WTC11 (cell line): ENCODE measurements around the gene GJD4. TPM values are rescaled to one million over a fixed set of nuclear protein-coding genes. Genes with fewer than 3 reads are reported as not detected.

Experiments
- ATAC-seq: fragments of 200-7000 bp; cut with Tn5 transposase; 2 replicates; pipeline ENCODE4 v1.10.0; 2021; ENCODE audit warnings: mild to moderate bottlenecking, moderate library complexity
- CTCF ChIA-PET: fragments of 300-600 bp; sonication (Branson Sonifier 250); formaldehyde crosslinking; loops from one replicate; lab custom pipeline; 2021; ENCODE audit warnings: antibody characterized with exemption; lab: Charles Lee
- POLR2A ChIA-PET: fragments of 350-600 bp; sonication (Branson Sonifier 250); formaldehyde crosslinking; loops from one replicate; lab custom pipeline; 2021; ENCODE audit warnings: antibody characterized with exemption; lab: Charles Lee
- DNase-seq: peaks from one replicate; pipeline ENCODE4 v3.0.0; 2021; ENCODE audit warnings: low spot score
- H3K27ac Mint-ChIP-seq: 2 replicates; pipeline ENCODE4 v1.8.0; 2021; ENCODE audit warnings: mixed read lengths
- H3K27me3 Mint-ChIP-seq: 2 replicates; pipeline ENCODE4 v1.8.0; 2021; ENCODE audit warnings: low read depth, mild to moderate bottlenecking, moderate library complexity, mixed read lengths
- H3K36me3 Mint-ChIP-seq: 2 replicates; pipeline ENCODE4 v1.8.0; 2021; ENCODE audit warnings: mixed read lengths
- H3K4me1 Mint-ChIP-seq: 2 replicates; pipeline ENCODE4 v1.8.0; 2022; ENCODE audit warnings: mixed read lengths
- H3K4me3 Mint-ChIP-seq: 2 replicates; pipeline ENCODE4 v1.8.0; 2021; ENCODE audit warnings: mild to moderate bottlenecking, moderate library complexity, mixed read lengths
- H3K9me3 Mint-ChIP-seq: 2 replicates; pipeline ENCODE4 v1.8.0; 2021; ENCODE audit warnings: mixed read lengths
- AFF4 ChIP-seq: sonication (generic); formaldehyde crosslinking; IDR thresholded peaks from 2 replicates; pipeline ENCODE4 v1.8.1; 2023; ENCODE audit warnings: mild to moderate bottlenecking, missing genetic modification reagents, borderline replicate concordance
- CBFB ChIP-seq: sonication (generic); formaldehyde crosslinking; IDR thresholded peaks from 2 replicates; pipeline ENCODE4 v1.8.1; 2022; ENCODE audit warnings: mild to moderate bottlenecking, low read depth, missing genetic modification reagents
- CREB1 ChIP-seq: sonication (generic); formaldehyde crosslinking; IDR thresholded peaks from 2 replicates; pipeline ENCODE4 v1.8.0; 2023; ENCODE audit warnings: mild to moderate bottlenecking, missing genetic modification reagents
- EMX1 ChIP-seq: fragments of 250-450 bp; sonication (Bioruptor Pico); IDR thresholded peaks from 2 replicates; pipeline ENCODE4 v1.8.0; 2021; ENCODE audit warnings: mild to moderate bottlenecking
- ETV6 ChIP-seq: sonication (generic); formaldehyde crosslinking; IDR thresholded peaks from 2 replicates; pipeline ENCODE4 v1.8.1; 2022; ENCODE audit warnings: mild to moderate bottlenecking, missing genetic modification reagents
- FOXP1 ChIP-seq: sonication (generic); formaldehyde crosslinking; IDR thresholded peaks from 2 replicates; pipeline ENCODE4 v1.8.0; 2022; ENCODE audit warnings: missing genetic modification reagents, mild to moderate bottlenecking, moderate library complexity, borderline replicate concordance
- GABPB1 ChIP-seq: sonication (generic); formaldehyde crosslinking; IDR thresholded peaks from 2 replicates; pipeline ENCODE4 v1.8.1; 2023; ENCODE audit warnings: mild to moderate bottlenecking, missing genetic modification reagents
- GRHL2 ChIP-seq: fragments of 250-450 bp; sonication (Bioruptor Pico); IDR thresholded peaks from 2 replicates; pipeline ENCODE4 v1.8.0; 2022; ENCODE audit warnings: mild to moderate bottlenecking, moderate library complexity; ENCODE audit not compliant: insufficient replicate concordance, severe bottlenecking
- IRF2 ChIP-seq: sonication (generic); formaldehyde crosslinking; IDR thresholded peaks from 2 replicates; pipeline ENCODE4 v1.8.0; 2022; ENCODE audit warnings: low read depth, missing genetic modification reagents, borderline replicate concordance
- JAZF1 ChIP-seq: fragments of 250-450 bp; sonication (Bioruptor Pico); IDR thresholded peaks from 2 replicates; pipeline ENCODE4 v1.9.0; 2021; ENCODE audit warnings: moderate library complexity, mild to moderate bottlenecking, inconsistent platforms
- MXD4 ChIP-seq: fragments of 250-450 bp; sonication (Bioruptor Pico); IDR thresholded peaks from 2 replicates; pipeline ENCODE4 v1.8.0; 2021; ENCODE audit warnings: mild to moderate bottlenecking, moderate library complexity, borderline replicate concordance
- MYBL2 ChIP-seq: sonication (generic); formaldehyde crosslinking; IDR thresholded peaks from 2 replicates; pipeline ENCODE4 v1.8.1; 2023; ENCODE audit warnings: mild to moderate bottlenecking, moderate library complexity, missing genetic modification reagents
- NFATC4 ChIP-seq: fragments of 250-450 bp; sonication (Bioruptor Pico); IDR thresholded peaks from 2 replicates; pipeline ENCODE4 v1.9.0; 2021; ENCODE audit warnings: mild to moderate bottlenecking
- NR3C1 ChIP-seq: sonication (generic); formaldehyde crosslinking; conservative IDR thresholded peaks from 2 replicates; pipeline ENCODE4 v1.8.1; 2023; ENCODE audit warnings: low read depth, mild to moderate bottlenecking, missing genetic modification reagents
- OVOL2 ChIP-seq: fragments of 250-450 bp; sonication (Bioruptor Pico); IDR thresholded peaks from 2 replicates; pipeline ENCODE4 v1.9.0; 2021; ENCODE audit warnings: mild to moderate bottlenecking, borderline replicate concordance
- RELA ChIP-seq: sonication (generic); formaldehyde crosslinking; IDR thresholded peaks from 2 replicates; pipeline ENCODE4 v1.8.1; 2022; ENCODE audit warnings: missing genetic modification reagents, mild to moderate bottlenecking, borderline replicate concordance
- RORB ChIP-seq: fragments of 250-450 bp; sonication (Bioruptor Pico); IDR thresholded peaks from 2 replicates; pipeline ENCODE4 v1.9.0; 2021; ENCODE audit warnings: mild to moderate bottlenecking
- SMAD4 ChIP-seq: sonication (generic); formaldehyde crosslinking; IDR thresholded peaks from 2 replicates; pipeline ENCODE4 v1.8.0; 2022; ENCODE audit warnings: mild to moderate bottlenecking, missing genetic modification reagents
- TEAD1 ChIP-seq: sonication (generic); formaldehyde crosslinking; IDR thresholded peaks from 2 replicates; pipeline ENCODE4 v1.8.0; 2022; ENCODE audit warnings: mild to moderate bottlenecking, missing genetic modification reagents
- TEAD4 ChIP-seq: sonication (generic); formaldehyde crosslinking; IDR thresholded peaks from 2 replicates; pipeline ENCODE4 v1.8.0; 2022; ENCODE audit warnings: mild to moderate bottlenecking, missing genetic modification reagents
- ZBTB21 ChIP-seq: sonication (generic); formaldehyde crosslinking; IDR thresholded peaks from 2 replicates; pipeline ENCODE4 v1.8.1; 2023; ENCODE audit warnings: mild to moderate bottlenecking, missing genetic modification reagents, borderline replicate concordance
- total RNA-seq: library from RNA; stranded (reverse); gene quantifications from 3 replicates; pipeline ENCODE4 v1.2.3, GENCODE V29; 2021
- TF ChIP-seq, protein P1 (sequence below): sonication (generic); formaldehyde crosslinking; conservative IDR thresholded peaks from 2 replicates; pipeline ENCODE4 v1.8.1; 2022; ENCODE audit warnings: mild to moderate bottlenecking, missing genetic modification reagents
- TF ChIP-seq, protein P2 (sequence below): sonication (generic); formaldehyde crosslinking; IDR thresholded peaks from 2 replicates; pipeline ENCODE4 v1.8.1; 2023; ENCODE audit warnings: mild to moderate bottlenecking, missing genetic modification reagents, moderate library complexity
- TF ChIP-seq, protein P3 (sequence below): sonication (generic); formaldehyde crosslinking; IDR thresholded peaks from 2 replicates; pipeline ENCODE4 v1.8.0; 2023; ENCODE audit warnings: mild to moderate bottlenecking, missing genetic modification reagents

Gene GJD4
- total RNA-seq, 1 experiment from 2014 or later: not detected

DNA sequence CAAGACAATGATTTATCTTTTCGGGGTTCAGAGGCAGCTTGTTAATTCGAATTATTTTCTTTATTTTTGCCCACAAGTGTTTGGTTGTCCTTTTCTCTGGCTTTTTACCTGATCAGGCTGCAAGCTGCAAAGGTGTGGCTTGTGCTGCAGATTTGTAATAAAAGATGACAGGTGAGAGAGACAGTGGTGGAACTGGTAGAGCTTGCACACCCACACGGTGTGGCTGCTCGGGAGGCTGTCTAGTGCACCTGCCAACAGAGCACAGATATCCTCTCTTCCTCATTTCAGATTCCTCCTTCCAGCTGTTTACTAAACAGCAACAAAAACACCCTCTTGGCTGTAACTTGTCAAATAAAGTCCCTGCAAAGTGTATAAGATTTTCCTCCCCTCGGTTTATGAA is 9.2 kb downstream of the GJD4 start:
- TF ChIP-seq NFATC4 (CRISPR knock-in tag): no peak
- no peak for TF ChIP-seq JAZF1 (CRISPR knock-in tag)
- no peak for TF ChIP-seq IRF2 (CRISPR knock-in tag)
- TF ChIP-seq FOXP1 (CRISPR knock-in tag): no peak
- no peak for TF ChIP-seq GRHL2 (CRISPR knock-in tag)
- TF ChIP-seq, protein P1, sequence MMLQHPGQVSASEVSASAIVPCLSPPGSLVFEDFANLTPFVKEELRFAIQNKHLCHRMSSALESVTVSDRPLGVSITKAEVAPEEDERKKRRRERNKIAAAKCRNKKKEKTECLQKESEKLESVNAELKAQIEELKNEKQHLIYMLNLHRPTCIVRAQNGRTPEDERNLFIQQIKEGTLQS (CRISPR knock-in tag): no peak
- no peak for TF ChIP-seq MYBL2 (CRISPR knock-in tag)
- no peak for TF ChIP-seq GABPB1 (CRISPR knock-in tag)
- TF ChIP-seq CBFB (CRISPR knock-in tag): no peak
- TF ChIP-seq AFF4 (CRISPR knock-in tag): no peak
- no peak for TF ChIP-seq MXD4 (CRISPR knock-in tag)
- Mint-ChIP-seq H3K27me3 (0 out of 2 replicates have a peak, but pooled peaks cover 3% of the 10 kb centered on the region), H3K4me1 (peaks cover 5% of the 10 kb centered on the region; the same call in 1 of the 2 replicates), H3K36me3 (peaks cover 11% of the 10 kb centered on the region), H3K4me3 (no peak overlapping the region), H3K27ac (no peak overlapping the region), H3K9me3 (peaks cover 15% of the 10 kb centered on the region)
- DNase-seq (no peak), ATAC-seq (no peak)
- POLR2A ChIA-PET: interaction anchor here (0.7 kb wide), 1 partner anchor 14 kb away, joined by 3 read pairs; no protein-coding TSS in a partner anchor
- CTCF ChIA-PET: interaction anchor here (0.5 to 4.0 kb wide), 17 partner anchors 10 to 1266 kb away, joined by 3 to 28 read pairs (median 8); partner anchors contain the start of gene CREM

GRCh38 chr10:35626971-35627507 is 21.9 kb downstream of the GJD4 start:
- H3K4me3 Mint-ChIP-seq: no peak overlapping the region
- CTCF ChIA-PET: no interaction called here
- no peak for TF ChIP-seq RELA
- no peak for TF ChIP-seq TEAD1 (CRISPR knock-in tag)
- TF ChIP-seq SMAD4 (CRISPR knock-in tag): no peak
- no peak for TF ChIP-seq CREB1 (CRISPR knock-in tag)
- TF ChIP-seq, protein P2, sequence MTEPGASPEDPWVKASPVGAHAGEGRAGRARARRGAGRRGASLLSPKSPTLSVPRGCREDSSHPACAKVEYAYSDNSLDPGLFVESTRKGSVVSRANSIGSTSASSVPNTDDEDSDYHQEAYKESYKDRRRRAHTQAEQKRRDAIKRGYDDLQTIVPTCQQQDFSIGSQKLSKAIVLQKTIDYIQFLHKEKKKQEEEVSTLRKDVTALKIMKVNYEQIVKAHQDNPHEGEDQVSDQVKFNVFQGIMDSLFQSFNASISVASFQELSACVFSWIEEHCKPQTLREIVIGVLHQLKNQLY (CRISPR knock-in tag): no peak
- TF ChIP-seq, all 79 proteins: peak for 0
- DNase-seq (no peak), ATAC-seq (no peak)
- POLR2A ChIA-PET: no interaction called here
- Mint-ChIP-seq H3K27me3 (no peaks in the 10 kb centered on the region), H3K27ac (no peak overlapping the region), H3K9me3 (peaks cover 4% of the 10 kb centered on the region), H3K36me3 (no peaks in the 10 kb centered on the region), H3K4me1 (no peaks in the 10 kb centered on the region)

DNA sequence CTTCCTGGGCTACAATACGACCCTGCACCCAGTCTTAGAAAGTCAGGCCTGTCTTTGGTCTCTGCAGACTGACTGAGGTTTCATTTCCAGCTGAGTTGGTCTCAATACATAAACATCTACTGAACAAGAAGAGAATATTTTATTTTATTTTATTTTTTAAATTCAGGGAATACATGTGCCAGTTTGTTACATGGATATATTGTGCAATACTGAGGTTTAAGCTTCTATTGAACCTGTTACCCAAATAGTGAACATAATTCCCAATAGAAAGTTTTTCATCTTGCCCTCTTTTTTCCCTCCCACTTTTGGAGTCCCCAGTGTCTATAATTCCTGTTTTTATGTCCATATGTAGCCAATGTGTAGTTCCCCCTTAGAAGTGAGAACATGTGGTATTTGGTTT is 26.3 kb downstream of the GJD4 start:
- DNase-seq: no peak
- no peaks in the 10 kb centered on the region for H3K27me3 Mint-ChIP-seq
- no peaks in the 10 kb centered on the region for H3K36me3 Mint-ChIP-seq
- POLR2A ChIA-PET: no interaction called here
- no peak for ATAC-seq
- H3K9me3 Mint-ChIP-seq: peaks cover 4% of the 10 kb centered on the region; the same call in 1 of the 2 replicates
- no peak overlapping the region for H3K27ac Mint-ChIP-seq
- H3K4me1 Mint-ChIP-seq: peaks cover 23% of the 10 kb centered on the region
- H3K4me3 Mint-ChIP-seq: no peak overlapping the region
- CTCF ChIA-PET: interaction anchor here (1.1 kb wide), 1 partner anchor 1148 kb away, joined by 3 read pairs; no protein-coding TSS in a partner anchor
- no peak for TF ChIP-seq RORB (CRISPR knock-in tag)
- TF ChIP-seq OVOL2 (CRISPR knock-in tag): no peak
- TF ChIP-seq EMX1 (CRISPR knock-in tag): no peak
- TF ChIP-seq ZBTB21 (CRISPR knock-in tag): no peak
- TF ChIP-seq TEAD4 (CRISPR knock-in tag): no peak
- TF ChIP-seq IRF2 (CRISPR knock-in tag): no peak
- TF ChIP-seq, protein P3, sequence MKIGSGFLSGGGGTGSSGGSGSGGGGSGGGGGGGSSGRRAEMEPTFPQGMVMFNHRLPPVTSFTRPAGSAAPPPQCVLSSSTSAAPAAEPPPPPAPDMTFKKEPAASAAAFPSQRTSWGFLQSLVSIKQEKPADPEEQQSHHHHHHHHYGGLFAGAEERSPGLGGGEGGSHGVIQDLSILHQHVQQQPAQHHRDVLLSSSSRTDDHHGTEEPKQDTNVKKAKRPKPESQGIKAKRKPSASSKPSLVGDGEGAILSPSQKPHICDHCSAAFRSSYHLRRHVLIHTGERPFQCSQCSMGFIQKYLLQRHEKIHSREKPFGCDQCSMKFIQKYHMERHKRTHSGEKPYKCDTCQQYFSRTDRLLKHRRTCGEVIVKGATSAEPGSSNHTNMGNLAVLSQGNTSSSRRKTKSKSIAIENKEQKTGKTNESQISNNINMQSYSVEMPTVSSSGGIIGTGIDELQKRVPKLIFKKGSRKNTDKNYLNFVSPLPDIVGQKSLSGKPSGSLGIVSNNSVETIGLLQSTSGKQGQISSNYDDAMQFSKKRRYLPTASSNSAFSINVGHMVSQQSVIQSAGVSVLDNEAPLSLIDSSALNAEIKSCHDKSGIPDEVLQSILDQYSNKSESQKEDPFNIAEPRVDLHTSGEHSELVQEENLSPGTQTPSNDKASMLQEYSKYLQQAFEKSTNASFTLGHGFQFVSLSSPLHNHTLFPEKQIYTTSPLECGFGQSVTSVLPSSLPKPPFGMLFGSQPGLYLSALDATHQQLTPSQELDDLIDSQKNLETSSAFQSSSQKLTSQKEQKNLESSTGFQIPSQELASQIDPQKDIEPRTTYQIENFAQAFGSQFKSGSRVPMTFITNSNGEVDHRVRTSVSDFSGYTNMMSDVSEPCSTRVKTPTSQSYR: no peak
- TF ChIP-seq ETV6 (CRISPR knock-in tag): no peak
- no peak for TF ChIP-seq NR3C1 (CRISPR knock-in tag)
